Keratinocyte (primary cell): Measurements from ENCODE around the gene PRXL2A. TPM values are rescaled to one million over a fixed set of nuclear protein-coding genes. Genes with fewer than 3 reads are reported as not detected.

Source experiments
- DNase-seq: peaks from one replicate; pipeline ENCODE4 v3.0.0-alpha.2; 2011; ENCODE audit warnings: low read depth, missing footprints, low spot score
- FAIRE-seq: peaks from 2 replicates; lab custom pipeline; 2011; peaks lifted over from hg19 to GRCh38; lab: Jason Lieb, UNC
- H2AFZ ChIP-seq: 2 replicates; pipeline ENCODE4 v1.6.0; 2012; ENCODE audit warnings: low read length, control low read depth, inconsistent platforms; ENCODE audit not compliant: control insufficient read depth
- H3K27ac ChIP-seq: 2 replicates; pipeline ENCODE4 v1.5.1; 2011; ENCODE audit warnings: low read length; ENCODE audit not compliant: control insufficient read depth, insufficient read depth
- H3K27me3 ChIP-seq: 3 replicates; pipeline ENCODE4 v1.6.0; 2011; ENCODE audit warnings: low read length; ENCODE audit not compliant: control insufficient read depth, insufficient read depth; ENCODE audit errors: extremely low read depth
- H3K36me3 ChIP-seq, 2 experiments: 2 replicates in 1 of 2; 3 replicates in 1 of 2; pipeline ENCODE4 v1.5.1; 2011; ENCODE audit warnings: low read length in 2 of 2, mild to moderate bottlenecking in 1 of 2; ENCODE audit not compliant: control insufficient read depth in 2 of 2, insufficient read depth in 2 of 2; ENCODE audit errors: extremely low read depth in 1 of 2
- H3K4me1 ChIP-seq: 3 replicates; pipeline ENCODE4 v1.5.1; 2011; ENCODE audit warnings: low read length; ENCODE audit not compliant: control insufficient read depth, insufficient read depth; ENCODE audit errors: extremely low read depth
- H3K4me2 ChIP-seq: 3 replicates; pipeline ENCODE4 v1.6.0; 2011; ENCODE audit warnings: low read depth, low read length; ENCODE audit not compliant: control insufficient read depth, insufficient read depth; ENCODE audit errors: extremely low read depth
- H3K4me3 ChIP-seq, 3 experiments: fragments of 200-600 bp in 1 of 3; sonication (generic) in 1 of 3; 2 replicates in 2 of 3; 3 replicates in 1 of 3; pipeline ENCODE4 v1.5.1; 2011 to 2016; ENCODE audit warnings: low read length in 3 of 3, mild to moderate bottlenecking in 3 of 3, control low read depth in 2 of 3, inconsistent platforms in 1 of 3, low read depth in 1 of 3, mixed read lengths in 1 of 3, mixed run types in 1 of 3, moderate library complexity in 1 of 3; ENCODE audit not compliant: control insufficient read depth in 2 of 3, insufficient read depth in 2 of 3; ENCODE audit errors: extremely low read depth in 1 of 3
- H3K79me2 ChIP-seq: 2 replicates; pipeline ENCODE4 v1.6.0; 2012; ENCODE audit warnings: low read length; ENCODE audit not compliant: control insufficient read depth, insufficient read depth
- H3K9ac ChIP-seq: 3 replicates; pipeline ENCODE4 v1.6.0; 2011; ENCODE audit warnings: low read length; ENCODE audit not compliant: control insufficient read depth, insufficient read depth; ENCODE audit errors: extremely low read depth
- H3K9me1 ChIP-seq: 3 replicates; pipeline ENCODE4 v1.6.0; 2011; ENCODE audit warnings: low read length; ENCODE audit not compliant: control insufficient read depth, insufficient read depth; ENCODE audit errors: extremely low read depth
- H3K9me3 ChIP-seq: 2 replicates; pipeline ENCODE4 v1.5.1; 2012; ENCODE audit warnings: low read depth, low read length; ENCODE audit not compliant: control insufficient read depth
- H4K20me1 ChIP-seq: 3 replicates; pipeline ENCODE4 v1.6.0; 2011; ENCODE audit warnings: low read length; ENCODE audit not compliant: control insufficient read depth, insufficient read depth; ENCODE audit errors: extremely low read depth
- EZH2 ChIP-seq: IDR thresholded peaks from one replicate; pipeline ENCODE4 v1.6.1; 2012; ENCODE audit warnings: inconsistent platforms, mild to moderate bottlenecking, low read length, moderate library complexity
- dilution Hi-C: fragments of 300-500 bp; cut with MboI; formaldehyde crosslinking; loops from one replicate; pipeline ENCODE4 v1.7.0; 2020; ENCODE audit warnings: low sequenced_read_pairs; ENCODE audit not compliant: extremely low pct_ligation_motif_present
- polyA plus RNA-seq, 5 experiments: library from polyadenylated mRNA; depleted of rRNA in 3 of 5; stranded (reverse) in 3 of 5; stranded (forward) in 1 of 5; unstranded in 1 of 5; fragments of >200 nt; gene quantifications; 1 replicate in 1 of 5; 2 replicates in 3 of 5; 3 replicates in 1 of 5; pipeline versions ENCODE4 v1.2.1 to v1.2.3, GENCODE V29; 2011 to 2012; ENCODE audit warnings: missing spikeins in 2 of 5, low read depth in 1 of 5, low replicate concordance in 1 of 5
- TF ChIP-seq, protein P1 (sequence below), 3 experiments: IDR thresholded peaks in 1 of 3; conservative IDR thresholded peaks in 1 of 3; optimal IDR thresholded peaks in 1 of 3; 2 replicates in 2 of 3; 3 replicates in 1 of 3; pipeline versions ENCODE3 to v1.5.1; 2011; ENCODE audit warnings: low read length in 3 of 3, mild to moderate bottlenecking in 3 of 3, moderate library complexity in 2 of 3, control low read depth in 1 of 3, inconsistent platforms in 1 of 3; ENCODE audit not compliant: insufficient read depth in 2 of 3; ENCODE audit errors: extremely low read depth in 1 of 3

The PRXL2A gene
- polyA plus RNA-seq, 1 donor (not counting 4 experiments of a cell fraction or from before 2014, with no cell fraction given): 71.6 TPM

DNA sequence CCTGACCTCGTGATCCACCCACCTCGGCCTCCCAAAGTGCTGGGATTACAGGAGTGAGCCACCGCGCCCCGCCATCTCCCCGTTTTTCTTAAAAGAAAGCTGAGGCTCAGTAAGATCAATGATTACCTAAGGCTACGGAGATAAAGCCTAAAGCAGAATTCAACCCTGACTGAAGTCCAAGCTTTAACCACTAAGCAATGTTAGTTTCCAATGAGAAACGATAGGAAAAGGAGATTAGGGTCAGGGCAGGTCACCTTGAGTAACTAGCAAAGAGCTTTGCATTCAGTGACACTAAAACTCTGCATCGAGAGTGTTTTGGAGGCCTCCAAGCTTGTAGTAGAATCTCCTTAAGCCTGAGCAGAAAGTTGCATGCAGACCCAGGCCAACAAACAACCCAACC is 17.6 kb upstream of the PRXL2A start:
- dilution Hi-C loops: no loop called here
- Histone ChIP-seq H3K79me2 (no peaks in the 10 kb centered on the region), H3K9me1 (no peaks in the 10 kb centered on the region), H3K9ac (no peak overlapping the region), H3K27me3 (no peaks in the 10 kb centered on the region), H3K4me1 (peaks cover 10% of the 10 kb centered on the region), H3K9me3 (no peaks in the 10 kb centered on the region), H3K4me2 (no peak overlapping the region), H4K20me1 (no peaks in the 10 kb centered on the region), H2AFZ (no peak overlapping the region), H3K27ac (no peak overlapping the region), H3K36me3 (no peaks in the 10 kb centered on the region), H3K4me3 (no peak overlapping the region)
- DNase-seq: no peak
- FAIRE-seq: no peak
- TF ChIP-seq, protein P1, sequence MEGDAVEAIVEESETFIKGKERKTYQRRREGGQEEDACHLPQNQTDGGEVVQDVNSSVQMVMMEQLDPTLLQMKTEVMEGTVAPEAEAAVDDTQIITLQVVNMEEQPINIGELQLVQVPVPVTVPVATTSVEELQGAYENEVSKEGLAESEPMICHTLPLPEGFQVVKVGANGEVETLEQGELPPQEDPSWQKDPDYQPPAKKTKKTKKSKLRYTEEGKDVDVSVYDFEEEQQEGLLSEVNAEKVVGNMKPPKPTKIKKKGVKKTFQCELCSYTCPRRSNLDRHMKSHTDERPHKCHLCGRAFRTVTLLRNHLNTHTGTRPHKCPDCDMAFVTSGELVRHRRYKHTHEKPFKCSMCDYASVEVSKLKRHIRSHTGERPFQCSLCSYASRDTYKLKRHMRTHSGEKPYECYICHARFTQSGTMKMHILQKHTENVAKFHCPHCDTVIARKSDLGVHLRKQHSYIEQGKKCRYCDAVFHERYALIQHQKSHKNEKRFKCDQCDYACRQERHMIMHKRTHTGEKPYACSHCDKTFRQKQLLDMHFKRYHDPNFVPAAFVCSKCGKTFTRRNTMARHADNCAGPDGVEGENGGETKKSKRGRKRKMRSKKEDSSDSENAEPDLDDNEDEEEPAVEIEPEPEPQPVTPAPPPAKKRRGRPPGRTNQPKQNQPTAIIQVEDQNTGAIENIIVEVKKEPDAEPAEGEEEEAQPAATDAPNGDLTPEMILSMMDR (optimal IDR thresholded peaks at IDR 0.05 in 1 of 3, IDR thresholded peaks at IDR 0.05 in 1 of 3, conservative IDR thresholded peaks at IDR 0.05 in 1 of 3; ENCODE audit: extremely low read depth in 1 of 3, insufficient read depth in 2 of 3, low read length in 3 of 3): no peak
- TF ChIP-seq EZH2: no peak

DNA sequence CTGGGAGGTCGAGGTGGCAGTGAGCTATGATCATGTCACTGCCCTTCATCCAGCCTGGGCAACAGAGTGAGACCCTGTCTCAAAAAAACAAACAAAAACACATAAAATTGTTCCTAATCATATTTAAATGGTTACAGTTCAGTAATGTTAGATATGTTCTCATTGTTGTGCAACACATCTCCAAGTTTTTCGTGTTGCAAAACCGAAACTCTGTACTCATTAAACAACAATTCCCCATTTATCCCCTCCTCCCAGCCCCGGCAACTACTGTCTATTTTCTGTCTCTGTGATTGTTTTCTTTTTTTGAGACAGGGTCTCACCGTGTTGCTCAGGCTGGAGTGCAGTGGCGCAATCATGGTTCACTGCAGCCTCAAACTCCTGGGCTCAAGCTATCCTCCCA is 16.1 kb upstream of the PRXL2A start:
- no peak for FAIRE-seq
- Histone ChIP-seq H3K79me2 (no peaks in the 10 kb centered on the region), H4K20me1 (no peaks in the 10 kb centered on the region), H2AFZ (no peak overlapping the region), H3K9me1 (no peaks in the 10 kb centered on the region), H3K27me3 (no peaks in the 10 kb centered on the region), H3K4me1 (peaks cover 10% of the 10 kb centered on the region), H3K9ac (no peak overlapping the region), H3K9me3 (no peaks in the 10 kb centered on the region), H3K36me3 (no peaks in the 10 kb centered on the region), H3K4me2 (no peak overlapping the region), H3K27ac (no peak overlapping the region), H3K4me3 (no peak overlapping the region)
- dilution Hi-C loops: no loop called here
- no peak for DNase-seq
- TF ChIP-seq, protein P1 (optimal IDR thresholded peaks at IDR 0.05 in 1 of 3, IDR thresholded peaks at IDR 0.05 in 1 of 3, conservative IDR thresholded peaks at IDR 0.05 in 1 of 3; ENCODE audit: extremely low read depth in 1 of 3, insufficient read depth in 2 of 3, low read length in 3 of 3): no peak
- no peak for TF ChIP-seq EZH2
